ENCODE data around the gene KIAA1671.

GRCh38 chr22:24945430-24945829 is 7.1 kb upstream of the KIAA1671 start:
- TF ChIP-seq CTCF (IDR thresholded peaks at IDR 0.05) (no peak), EP300 (IDR thresholded peaks at IDR 0.05) (no peak)

Measured in gastroesophageal sphincter (tissue), 3 donors.